ENCODE data around the gene SYNPO2. TPM values are rescaled to one million over a fixed set of nuclear protein-coding genes. Genes with fewer than 3 reads are reported as not detected.
A peak's percentile ranks its signal among the peaks of the same experiment; 100 is the strongest.

The SYNPO2 gene
- total RNA-seq, 4 donors from 2014 or later, result 1,547 to 3,168 (median 2,047) TPM

DNA sequence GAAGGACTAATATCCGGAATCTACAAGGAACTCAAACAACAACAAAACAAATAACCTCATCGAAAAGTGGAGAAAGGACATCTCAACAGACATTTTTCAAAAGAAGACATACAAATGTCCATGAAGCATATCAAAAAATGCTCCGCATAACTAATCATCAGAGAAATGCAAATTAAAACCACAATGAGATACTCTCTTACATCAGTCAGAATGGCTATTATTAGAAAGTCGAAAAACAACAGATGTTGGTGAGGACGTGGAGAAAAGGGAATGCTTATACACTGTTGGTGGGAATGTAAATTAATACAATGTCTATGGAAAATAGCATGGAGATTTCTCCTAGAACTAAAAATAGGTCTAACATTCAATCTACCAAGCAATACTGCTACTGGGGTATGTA is 195.9 kb downstream of the SYNPO2 start:
- no peaks in the 10 kb centered on the region for H3K36me3 ChIP-seq
- TF ChIP-seq, protein P1, sequence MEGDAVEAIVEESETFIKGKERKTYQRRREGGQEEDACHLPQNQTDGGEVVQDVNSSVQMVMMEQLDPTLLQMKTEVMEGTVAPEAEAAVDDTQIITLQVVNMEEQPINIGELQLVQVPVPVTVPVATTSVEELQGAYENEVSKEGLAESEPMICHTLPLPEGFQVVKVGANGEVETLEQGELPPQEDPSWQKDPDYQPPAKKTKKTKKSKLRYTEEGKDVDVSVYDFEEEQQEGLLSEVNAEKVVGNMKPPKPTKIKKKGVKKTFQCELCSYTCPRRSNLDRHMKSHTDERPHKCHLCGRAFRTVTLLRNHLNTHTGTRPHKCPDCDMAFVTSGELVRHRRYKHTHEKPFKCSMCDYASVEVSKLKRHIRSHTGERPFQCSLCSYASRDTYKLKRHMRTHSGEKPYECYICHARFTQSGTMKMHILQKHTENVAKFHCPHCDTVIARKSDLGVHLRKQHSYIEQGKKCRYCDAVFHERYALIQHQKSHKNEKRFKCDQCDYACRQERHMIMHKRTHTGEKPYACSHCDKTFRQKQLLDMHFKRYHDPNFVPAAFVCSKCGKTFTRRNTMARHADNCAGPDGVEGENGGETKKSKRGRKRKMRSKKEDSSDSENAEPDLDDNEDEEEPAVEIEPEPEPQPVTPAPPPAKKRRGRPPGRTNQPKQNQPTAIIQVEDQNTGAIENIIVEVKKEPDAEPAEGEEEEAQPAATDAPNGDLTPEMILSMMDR (IDR thresholded peaks at IDR 0.05), result no peak
- no peak for TF ChIP-seq POLR2A (IDR thresholded peaks at IDR 0.05)
- TF ChIP-seq POLR2AphosphoS5 (IDR thresholded peaks at IDR 0.05), result no peak
- no peak for TF ChIP-seq EP300 (IDR thresholded peaks at IDR 0.05)
- H3K4me1 ChIP-seq, result no peaks in the 10 kb centered on the region
- no peak overlapping the region for H3K4me3 ChIP-seq
- H3K27me3 ChIP-seq, result no peaks in the 10 kb centered on the region
- no peaks in the 10 kb centered on the region for H3K9me3 ChIP-seq
- no peak for ATAC-seq
- 74 to 93% methylated on average over 3 to 5 of the region's 5 CpGs for WGBS, 2 donors (ENCODE audit: low coverage in 1 of 2)
- H3K27ac ChIP-seq, result no peak overlapping the region

DNA sequence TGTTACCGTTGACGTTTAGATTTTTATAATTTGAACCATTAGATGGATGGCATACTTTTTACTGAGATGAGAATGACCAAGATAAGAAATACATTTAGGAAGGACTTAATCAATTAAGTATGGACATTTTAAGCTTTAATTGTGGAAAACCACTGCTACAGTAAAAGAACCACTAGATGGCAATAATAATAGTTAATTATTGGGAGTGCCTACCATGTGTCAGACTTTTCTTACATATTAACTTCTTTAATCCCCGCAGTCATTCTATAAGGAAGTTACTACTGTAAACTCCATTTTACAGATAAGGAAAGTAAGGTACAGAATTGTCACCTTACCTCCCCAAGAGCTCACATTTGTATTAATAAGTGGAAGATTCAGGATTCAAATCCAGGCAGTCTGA is 198.5 kb downstream of the SYNPO2 start:
- TF ChIP-seq POLR2A (IDR thresholded peaks at IDR 0.05) (no peak), POLR2AphosphoS5 (IDR thresholded peaks at IDR 0.05) (no peak), EP300 (IDR thresholded peaks at IDR 0.05) (no peak)
- TF ChIP-seq, protein P1 (IDR thresholded peaks at IDR 0.05), result peak in 1 of 4 experiments; percentile 35
- Histone ChIP-seq H3K36me3 (no peaks in the 10 kb centered on the region), H3K4me1 (no peaks in the 10 kb centered on the region), H3K4me3 (no peak overlapping the region), H3K27me3 (no peaks in the 10 kb centered on the region), H3K27ac (no peak overlapping the region), H3K9me3 (no peaks in the 10 kb centered on the region)
- no peak for ATAC-seq
- WGBS, 2 donors (ENCODE audit: low coverage in 1 of 2), result 63 to 79% methylated on average over 3 of the region's 3 CpGs

DNA sequence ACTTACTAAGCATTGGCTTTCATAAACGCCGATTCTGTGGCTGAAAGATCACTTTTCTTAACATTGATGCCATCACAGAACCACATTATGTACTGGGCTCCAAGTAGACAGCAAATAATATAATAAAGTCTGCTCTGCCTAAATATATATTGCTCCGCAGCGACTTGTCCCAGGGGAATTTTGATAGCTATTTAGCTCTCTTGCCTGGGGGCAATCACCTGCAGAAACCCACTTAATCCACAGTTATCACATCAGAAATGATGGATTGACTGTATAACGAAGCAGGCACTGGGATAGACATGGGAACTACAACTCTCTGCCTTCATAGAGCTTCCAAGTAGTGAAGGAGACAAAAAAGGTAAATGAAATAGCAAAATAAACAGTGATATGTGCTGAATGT is 199.0 kb downstream of the SYNPO2 start:
- no peak overlapping the region for H3K27ac ChIP-seq

DNA sequence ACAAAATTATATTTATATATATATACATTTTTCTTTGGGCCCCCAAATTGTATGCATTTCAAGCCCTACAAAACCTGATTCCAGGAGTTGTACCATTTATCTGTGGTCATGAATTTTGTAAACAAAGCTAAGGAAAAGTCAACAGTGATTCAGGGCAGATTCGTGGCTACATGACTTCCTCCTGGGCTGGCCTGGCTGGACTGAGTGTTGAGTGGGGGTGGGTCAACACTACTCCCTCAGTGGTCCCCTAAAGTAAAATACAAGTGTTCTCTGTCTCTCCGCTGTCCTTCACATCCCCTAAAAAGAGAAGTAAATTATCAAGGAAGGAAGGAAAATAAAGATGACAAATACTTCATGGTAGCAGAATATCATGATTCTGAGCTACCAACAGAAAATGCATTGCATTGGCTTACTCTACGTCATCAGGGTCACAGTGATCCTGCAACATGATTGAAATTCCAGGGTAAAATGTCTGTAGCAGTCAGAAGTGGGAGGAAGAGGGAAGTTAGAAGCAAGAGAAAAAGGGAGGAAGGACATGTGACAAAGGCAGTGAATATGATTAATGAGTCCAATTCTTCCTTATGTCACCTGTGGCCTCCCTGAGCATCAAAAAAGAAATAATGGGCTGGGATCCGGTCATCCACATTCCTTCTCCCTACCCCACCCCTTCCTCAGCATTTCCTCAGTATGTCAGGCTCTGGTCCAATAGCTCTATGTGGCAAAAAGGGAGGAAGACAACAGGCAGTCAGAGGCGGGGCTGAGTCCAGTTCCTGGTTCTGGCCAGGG is 204.6 kb downstream of the SYNPO2 start:
- H3K36me3 ChIP-seq, result no peaks in the 10 kb centered on the region

More for the DNA sequence above, 199.0 kb downstream of the SYNPO2 start:
- Histone ChIP-seq H3K36me3 (no peaks in the 10 kb centered on the region), H3K27me3 (no peaks in the 10 kb centered on the region), H3K4me1 (no peaks in the 10 kb centered on the region), H3K9me3 (no peaks in the 10 kb centered on the region), H3K4me3 (no peak overlapping the region)
- TF ChIP-seq POLR2AphosphoS5 (IDR thresholded peaks at IDR 0.05), result no peak
- TF ChIP-seq, protein P1 (IDR thresholded peaks at IDR 0.05), result no peak
- TF ChIP-seq EP300 (IDR thresholded peaks at IDR 0.05), result no peak
- no peak for TF ChIP-seq POLR2A (IDR thresholded peaks at IDR 0.05)
- ATAC-seq, result no peak
- 72 to 90% methylated on average over 4 of the region's 5 CpGs for WGBS, 2 donors (ENCODE audit: low coverage in 1 of 2)

DNA sequence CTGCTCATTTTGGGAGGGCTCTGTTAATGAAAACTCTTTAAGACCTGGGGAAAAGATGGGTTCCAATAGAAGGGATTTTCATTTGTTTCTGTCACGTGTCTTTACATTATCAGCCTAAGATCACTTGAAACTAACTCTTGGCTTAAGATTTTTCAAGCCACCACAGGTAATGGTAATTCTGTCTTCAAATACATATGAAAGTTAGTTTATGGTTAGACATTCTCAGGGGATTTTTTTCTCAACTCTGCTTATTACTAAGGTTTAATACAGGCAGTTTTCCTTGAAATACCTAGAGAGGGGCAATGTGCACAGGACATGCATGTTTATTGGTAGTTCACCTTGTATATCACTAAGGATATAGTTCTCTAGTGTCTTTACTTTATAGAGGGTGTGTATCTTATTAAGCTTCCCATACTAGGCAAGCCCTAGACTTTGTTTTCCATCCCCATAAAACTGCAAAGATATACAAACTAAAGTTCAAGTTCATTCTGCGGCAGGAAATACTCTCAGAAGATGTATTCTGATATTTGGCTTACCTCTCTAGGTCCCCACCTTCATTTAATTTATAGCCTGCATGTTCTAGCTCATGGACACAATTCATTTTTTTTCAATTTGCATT is 208.7 kb downstream of the SYNPO2 start:
- Histone ChIP-seq H3K9me3 (no peaks in the 10 kb centered on the region), H3K27ac (no peak overlapping the region), H3K27me3 (no peaks in the 10 kb centered on the region), H3K4me1 (peaks cover 0 to 14% (median 0%) of the 10 kb centered on the region in 3 donors), H3K36me3 (no peaks in the 10 kb centered on the region), H3K4me3 (no peak overlapping the region)
- 97 to 100% methylated on average over 2 of the region's 2 CpGs for WGBS, 2 donors (ENCODE audit: low coverage in 1 of 2)
- no peak for ATAC-seq
- no peak for TF ChIP-seq POLR2AphosphoS5 (IDR thresholded peaks at IDR 0.05)
- TF ChIP-seq, protein P1 (IDR thresholded peaks at IDR 0.05), result no peak
- no peak for TF ChIP-seq EP300 (IDR thresholded peaks at IDR 0.05)
- TF ChIP-seq POLR2A (IDR thresholded peaks at IDR 0.05), result no peak

More for the DNA sequence above, 204.6 kb downstream of the SYNPO2 start:
- Histone ChIP-seq H3K27me3 (no peaks in the 10 kb centered on the region), H3K9me3 (no peaks in the 10 kb centered on the region), H3K4me1 (peaks cover 0 to under 1% (median 0%) of the 10 kb centered on the region in 3 donors), H3K4me3 (no peak overlapping the region), H3K27ac (no peak overlapping the region)
- ATAC-seq, result no peak
- WGBS, 2 donors (ENCODE audit: low coverage in 1 of 2), result 67 to 80% methylated on average over 4 to 5 of the region's 5 CpGs
- TF ChIP-seq POLR2AphosphoS5 (IDR thresholded peaks at IDR 0.05), result no peak
